GM12865 (cell line): ENCODE measurements around the gene SMG5.

Experiments
- DNase-seq: peaks from one replicate; pipeline ENCODE4 v3.0.0; 2010; ENCODE audit warnings: low read depth
- H3K4me3 ChIP-seq: 2 replicates; pipeline ENCODE4 v1.5.1; 2011; ENCODE audit warnings: mild to moderate bottlenecking, low read depth, low read length, control low read depth
- CTCF ChIP-seq: IDR thresholded peaks from 2 replicates; pipeline ENCODE4 v1.5.1; 2011; ENCODE audit warnings: low read length, control low read depth, low read depth, inconsistent platforms; ENCODE audit not compliant: insufficient read depth; ENCODE audit errors: missing control alignments

SMG5 gene

GRCh38 chr1:156291226-156292061, 8.8 kb upstream of the SMG5 start:
- no peak overlapping the region for H3K4me3 ChIP-seq
- no peak for TF ChIP-seq CTCF
- no peak for DNase-seq

- DNase-seq: no peak
- TF ChIP-seq CTCF: no peak
- no peak overlapping the region for H3K4me3 ChIP-seq
These were observed 7.2 kb upstream of the SMG5 start for GRCh38 chr1:156289857-156290256.

- no peak for DNase-seq
- H3K4me3 ChIP-seq: no peak overlapping the region
- no peak for TF ChIP-seq CTCF
These were observed 3.4 kb upstream of the SMG5 start for GRCh38 chr1:156286061-156286460.

- no peak for TF ChIP-seq CTCF
- no peak for DNase-seq
- no peak overlapping the region for H3K4me3 ChIP-seq
These were observed 2.8 kb upstream of the SMG5 start for GRCh38 chr1:156285437-156285836.

GRCh38 chr1:156284757-156285156, 2.1 kb upstream of the SMG5 start:
- no peak for DNase-seq
- no peak for TF ChIP-seq CTCF
- H3K4me3 ChIP-seq: no peak overlapping the region

GRCh38 chr1:156284112-156284511, 1.5 kb upstream of the SMG5 start, which contains the start of gene TMEM79:
Gene TMEM79, plus strand, starts transcription at chr1:156284325. Its CDS starts 902 bp downstream, at chr1:156285227.
- TF ChIP-seq CTCF: no peak
- no peak for DNase-seq
- peak within 1 kb of the TSS; percentile 76 for H3K4me3 ChIP-seq

GRCh38 chr1:156283521-156283920, 896 bp upstream of the SMG5 start:
- DNase-seq: no peak
- peak overlapping the region; percentile 76 for H3K4me3 ChIP-seq
- TF ChIP-seq CTCF: no peak
